T-helper 17 cell (primary cell): ENCODE results near the gene FBLN1. TPM values are rescaled to one million over a fixed set of nuclear protein-coding genes. Genes with fewer than 3 reads are reported as not detected.
A peak's percentile ranks its signal among the peaks of the same experiment; 100 is the strongest.
"Not testable (repeated sequence)": the region's sequence is repeated elsewhere in the genome, so short reads cannot be mapped to it uniquely, and the experiment has no call there.

Source experiments
- ATAC-seq: fragments of 150-1000 bp; cut with Tn5 transposase; 2 replicates; pipeline ENCODE4 v1.10.0; 2021; ENCODE audit warnings: mild to moderate bottlenecking, moderate library complexity
- DNase-seq, 3 donors: peaks; one replicate each; pipeline versions ENCODE4 v3.0.0 to v3.0.0-alpha.2; 2020 to 2021
- H3K9me3 ChIP-seq: one replicate; pipeline ENCODE4 v1.7.0; 2013; ENCODE audit warnings: low read length, mild to moderate bottlenecking; ENCODE audit not compliant: control insufficient read depth, poor library complexity, severe bottlenecking
- H3K27ac Mint-ChIP-seq: one replicate; pipeline ENCODE4 v1.8.0; 2022; ENCODE audit warnings: mild to moderate bottlenecking, moderate library complexity, mixed read lengths
- H3K27me3 Mint-ChIP-seq: one replicate; pipeline ENCODE4 v1.8.0; 2022; ENCODE audit warnings: mixed read lengths
- H3K36me3 Mint-ChIP-seq: one replicate; pipeline ENCODE4 v1.8.0; 2022; ENCODE audit warnings: low read depth, mixed read lengths
- H3K4me1 Mint-ChIP-seq: one replicate; pipeline ENCODE4 v1.8.0; 2022; ENCODE audit warnings: mild to moderate bottlenecking, mixed read lengths
- H3K4me3 Mint-ChIP-seq: one replicate; pipeline ENCODE4 v1.8.0; 2022; ENCODE audit warnings: mild to moderate bottlenecking, moderate library complexity, mixed read lengths
- total RNA-seq, 4 donors: library from RNA in 2 of 4; stranded (reverse) in 2 of 4; gene quantifications; one replicate each; pipeline ENCODE4 v1.2.3 and lab custom pipeline; 2022 to 2026

The FBLN1 gene
- total RNA-seq, 2 donors from 2014 or later = 0.34 to 0.90 TPM

DNA sequence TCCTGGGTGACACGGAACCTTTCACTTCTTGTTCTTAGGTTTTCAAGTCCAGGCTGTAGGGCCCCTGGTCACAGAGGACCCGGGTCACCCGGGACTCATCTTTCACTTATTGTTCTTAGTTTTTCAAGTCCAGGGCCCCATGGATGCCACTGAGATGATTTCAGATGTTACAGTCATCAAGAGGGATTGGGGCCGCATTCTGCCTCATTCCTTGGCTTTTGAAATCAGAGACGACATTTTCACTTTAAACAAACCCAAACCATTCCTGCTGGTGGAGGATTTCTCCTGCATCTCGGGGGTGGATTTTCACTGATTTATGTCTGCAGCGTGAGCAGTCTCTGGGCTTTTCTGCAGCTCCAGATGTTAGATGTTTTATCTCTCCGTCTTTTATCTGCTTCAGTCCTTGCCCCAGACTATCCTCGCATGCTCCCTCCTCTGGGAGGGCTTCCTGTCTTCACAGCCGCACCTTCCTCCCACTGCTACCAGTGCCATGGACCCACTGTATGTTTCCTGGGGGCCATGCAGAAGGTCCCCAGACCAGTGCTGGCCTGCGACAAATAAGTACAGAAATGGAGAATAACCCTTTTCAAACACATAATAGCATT lies 27.4 kb downstream of the FBLN1 start:
- H3K9me3 ChIP-seq = no peaks in the 10 kb centered on the region
- Mint-ChIP-seq H3K36me3 (no peaks in the 10 kb centered on the region), H3K27me3 (peaks cover 10% of the 10 kb centered on the region), H3K4me3 (no peak overlapping the region), H3K4me1 (peaks cover 5% of the 10 kb centered on the region), H3K27ac (no peak overlapping the region)
- DNase-seq = no peak
- no peak for ATAC-seq

DNA sequence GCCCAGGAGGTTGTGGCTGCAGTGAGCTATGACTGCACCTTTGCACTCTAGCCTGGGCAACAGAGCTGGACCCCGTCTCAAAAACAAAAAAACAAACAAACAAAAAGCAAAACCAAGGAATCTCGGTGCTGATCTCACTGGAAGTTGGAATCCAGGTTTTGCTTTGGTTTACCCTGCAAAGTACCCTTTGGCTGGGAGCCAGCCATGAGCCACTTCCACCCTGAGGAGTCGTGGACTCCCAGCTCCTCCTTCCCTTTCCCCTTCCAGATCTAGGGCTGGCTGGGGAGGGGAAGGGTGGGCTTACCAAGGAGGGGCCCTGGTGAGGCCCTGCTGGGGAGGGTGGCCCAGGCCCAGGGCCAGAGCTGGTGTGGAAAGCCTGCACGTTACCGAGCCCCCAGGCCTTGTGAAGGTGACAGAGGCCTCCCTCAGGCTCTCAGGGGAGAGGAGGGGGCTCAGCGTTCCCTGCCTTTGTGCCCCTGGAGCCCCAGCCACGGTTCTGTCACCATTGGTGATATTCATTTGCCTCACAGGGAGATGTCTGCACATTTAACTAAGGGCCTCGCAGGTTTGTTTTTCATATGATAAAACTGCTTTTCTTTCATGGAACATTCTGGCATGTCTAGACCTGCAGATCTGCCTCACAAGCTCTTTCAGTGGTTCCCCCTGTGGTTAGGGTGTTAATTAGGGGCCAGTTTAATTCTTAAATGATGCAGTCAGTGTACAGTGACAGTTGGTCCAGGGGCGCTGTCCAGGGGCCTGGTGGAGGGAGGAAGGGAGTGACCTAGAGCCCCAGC lies 29.0 kb downstream of the FBLN1 start:
- no peak overlapping the region for H3K4me3 Mint-ChIP-seq
- H3K36me3 Mint-ChIP-seq = no peaks in the 10 kb centered on the region
- H3K9me3 ChIP-seq = no peaks in the 10 kb centered on the region
- ATAC-seq (no peak), DNase-seq (no peak)
- no peak overlapping the region for H3K27ac Mint-ChIP-seq
- peaks cover 5% of the 10 kb centered on the region for H3K4me1 Mint-ChIP-seq
- H3K27me3 Mint-ChIP-seq = peaks cover 10% of the 10 kb centered on the region

DNA sequence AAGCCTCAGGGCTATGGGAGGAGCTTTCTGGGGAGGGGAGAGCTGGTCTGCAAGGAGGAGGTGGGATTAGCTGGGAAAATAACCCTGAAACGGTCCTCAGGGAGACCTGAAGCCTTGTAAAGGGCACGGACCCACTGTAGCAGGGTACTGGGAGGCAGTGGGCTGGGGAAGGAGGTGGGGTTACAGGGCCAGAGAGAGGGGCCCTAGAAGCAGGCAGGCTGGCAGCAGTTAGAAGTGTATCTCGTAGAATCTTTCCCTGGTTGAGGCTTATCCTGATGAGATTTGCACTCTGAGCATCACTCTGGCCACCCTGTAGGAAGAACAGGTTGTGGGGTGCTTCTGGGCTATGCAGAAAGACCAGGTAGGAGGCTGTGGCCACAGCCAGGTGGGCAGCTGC lies 29.6 kb downstream of the FBLN1 start:
- Mint-ChIP-seq H3K4me1 (peaks cover 5% of the 10 kb centered on the region), H3K4me3 (no peak overlapping the region), H3K36me3 (no peaks in the 10 kb centered on the region), H3K27me3 (peaks cover 10% of the 10 kb centered on the region), H3K27ac (no peak overlapping the region)
- ATAC-seq = no peak
- no peak for DNase-seq
- H3K9me3 ChIP-seq = no peaks in the 10 kb centered on the region

DNA sequence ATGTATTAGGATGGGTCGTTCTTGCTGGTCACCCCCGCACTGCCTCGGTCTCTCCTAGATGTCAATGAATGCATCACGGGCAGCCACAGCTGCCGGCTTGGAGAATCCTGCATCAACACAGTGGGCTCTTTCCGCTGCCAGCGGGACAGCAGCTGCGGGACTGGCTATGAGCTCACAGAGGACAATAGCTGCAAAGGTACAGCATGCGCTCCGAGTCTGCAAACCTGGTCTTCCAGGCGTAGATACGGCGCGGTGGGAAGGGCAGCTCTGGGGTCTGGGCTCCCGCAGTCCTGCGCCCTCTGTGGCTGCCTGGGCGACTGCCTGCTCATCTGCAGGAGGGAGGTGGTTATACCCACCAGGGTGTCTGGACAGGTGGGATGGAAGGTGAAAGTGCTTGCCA lies 31.0 kb downstream of the FBLN1 start:
- ATAC-seq (no peak), DNase-seq (no peak)
- H3K9me3 ChIP-seq = no peaks in the 10 kb centered on the region
- peaks cover 12% of the 10 kb centered on the region for H3K27me3 Mint-ChIP-seq
- no peak overlapping the region for H3K4me3 Mint-ChIP-seq
- H3K4me1 Mint-ChIP-seq = peaks cover 5% of the 10 kb centered on the region
- H3K36me3 Mint-ChIP-seq = no peaks in the 10 kb centered on the region
- no peak overlapping the region for H3K27ac Mint-ChIP-seq

DNA sequence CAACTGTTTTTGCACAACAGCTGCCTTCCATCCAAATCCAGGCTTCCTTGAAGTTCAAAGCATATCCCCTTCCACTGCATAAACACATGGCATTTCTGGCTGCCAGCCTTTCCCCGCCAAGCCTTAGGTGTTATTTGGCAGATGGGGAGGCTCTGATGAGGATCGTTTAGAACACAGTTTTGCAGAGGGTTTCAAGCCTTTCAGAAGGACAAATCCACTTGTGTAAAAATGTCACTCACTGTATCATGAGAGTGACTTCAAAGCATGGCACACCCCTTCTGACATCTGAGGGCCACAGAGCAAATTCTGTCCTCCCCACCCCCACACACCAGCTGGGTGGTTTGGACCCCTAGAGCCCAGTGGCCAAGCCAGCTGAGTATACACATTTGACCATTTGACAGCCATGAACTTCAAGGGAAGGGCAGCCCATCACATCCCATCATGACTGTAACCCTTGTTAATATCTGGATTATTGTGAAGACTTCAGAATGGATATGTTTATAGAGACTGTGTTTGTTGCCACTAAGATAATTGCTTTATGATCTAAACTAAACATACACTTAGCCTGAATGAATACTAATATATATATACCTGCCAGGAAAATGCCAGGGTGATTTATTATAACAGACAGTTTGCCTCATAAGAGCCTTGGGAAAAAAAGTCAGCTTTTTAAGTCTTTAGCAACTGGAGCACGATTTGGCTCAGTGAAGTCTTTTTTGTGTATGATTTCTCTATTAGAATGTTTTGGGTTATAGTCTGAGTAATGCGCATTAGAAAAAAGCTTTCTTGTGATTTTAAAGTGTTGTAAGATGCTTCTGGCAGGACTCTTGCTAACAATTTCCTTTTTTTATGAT lies 31.9 kb downstream of the FBLN1 start:
- ATAC-seq (no peak), DNase-seq (no peak)
- no peak overlapping the region for H3K27ac Mint-ChIP-seq
- no peak overlapping the region for H3K4me3 Mint-ChIP-seq
- no peaks in the 10 kb centered on the region for H3K36me3 Mint-ChIP-seq
- H3K4me1 Mint-ChIP-seq = peaks cover 5% of the 10 kb centered on the region
- H3K27me3 Mint-ChIP-seq = peaks cover 12% of the 10 kb centered on the region
- H3K9me3 ChIP-seq = no peaks in the 10 kb centered on the region

DNA sequence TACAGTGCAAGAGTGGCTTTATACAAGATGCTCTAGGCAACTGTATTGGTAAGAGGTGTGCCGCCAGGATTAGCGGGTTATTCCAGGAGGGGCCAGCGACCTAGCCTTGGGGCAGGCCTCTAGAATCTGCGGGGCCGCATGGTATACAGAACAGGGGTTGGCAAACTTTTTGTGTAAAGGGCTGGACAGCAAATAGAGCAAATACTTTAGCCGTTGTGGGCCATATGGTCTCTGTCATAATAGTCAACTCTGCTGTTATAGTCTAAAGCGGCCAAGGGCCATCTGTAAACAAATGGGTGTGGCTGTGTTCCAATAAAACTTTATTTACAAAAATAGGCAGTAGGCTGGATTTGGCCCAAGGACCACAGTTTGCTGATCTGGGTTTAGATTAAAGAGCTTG lies 32.6 kb downstream of the FBLN1 start:
- ATAC-seq (no peak), DNase-seq (no peak)
- no peaks in the 10 kb centered on the region for H3K9me3 ChIP-seq
- H3K36me3 Mint-ChIP-seq = no peaks in the 10 kb centered on the region
- no peak overlapping the region for H3K27ac Mint-ChIP-seq
- H3K4me3 Mint-ChIP-seq = no peak overlapping the region
- H3K27me3 Mint-ChIP-seq = peaks cover 15% of the 10 kb centered on the region
- peaks cover 4% of the 10 kb centered on the region for H3K4me1 Mint-ChIP-seq

DNA sequence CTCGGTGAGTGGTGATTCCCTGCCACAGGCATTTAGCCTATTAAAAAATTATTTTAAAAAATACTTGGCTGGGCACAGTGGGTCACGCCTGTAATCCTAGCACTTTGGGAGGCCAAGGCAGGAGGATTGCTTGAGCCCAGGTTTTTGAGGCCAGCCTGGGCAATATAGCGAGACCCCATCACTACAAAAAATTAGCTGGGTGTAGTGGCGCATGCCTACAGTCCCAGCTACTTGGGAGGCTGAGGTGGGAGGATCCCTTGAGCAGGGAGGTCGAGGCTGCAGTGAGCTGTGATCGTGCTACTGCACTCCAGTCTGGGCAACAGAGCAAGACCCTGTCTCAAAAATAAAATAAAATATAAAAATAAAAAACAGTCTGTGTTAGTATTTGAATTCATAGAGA lies 33.2 kb downstream of the FBLN1 start:
- H3K9me3 ChIP-seq, H3K4me1 Mint-ChIP-seq, H3K4me3 Mint-ChIP-seq, ATAC-seq, H3K27ac Mint-ChIP-seq, H3K36me3 Mint-ChIP-seq, DNase-seq: not testable (repeated sequence)
- H3K27me3 Mint-ChIP-seq = peaks cover 16% of the 10 kb centered on the region

DNA sequence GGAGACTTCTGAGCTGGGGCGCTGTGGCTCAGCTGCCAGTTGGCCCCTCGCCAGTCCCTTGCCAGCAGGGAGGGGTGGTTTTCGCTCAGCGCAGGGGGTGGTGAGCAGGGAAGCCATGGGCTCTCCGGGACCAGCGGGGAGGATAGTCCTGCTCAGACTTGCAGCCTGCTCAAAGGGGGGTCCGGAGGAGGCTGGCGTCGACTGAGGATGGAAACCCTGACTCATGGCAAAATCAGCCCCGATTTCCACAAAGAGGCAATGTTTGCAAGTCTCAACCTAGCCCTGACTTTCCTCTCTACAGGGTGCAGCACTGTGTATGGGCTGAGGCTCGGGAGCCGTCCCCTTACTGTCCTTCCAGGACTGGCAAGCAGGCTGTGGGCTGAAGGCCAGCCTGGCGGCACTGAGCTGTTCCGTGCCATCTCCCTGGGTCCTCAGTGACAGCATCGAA lies 35.1 kb downstream of the FBLN1 start:
- Mint-ChIP-seq H3K27me3 (peaks cover 31% of the 10 kb centered on the region), H3K36me3 (no peaks in the 10 kb centered on the region)

DNA sequence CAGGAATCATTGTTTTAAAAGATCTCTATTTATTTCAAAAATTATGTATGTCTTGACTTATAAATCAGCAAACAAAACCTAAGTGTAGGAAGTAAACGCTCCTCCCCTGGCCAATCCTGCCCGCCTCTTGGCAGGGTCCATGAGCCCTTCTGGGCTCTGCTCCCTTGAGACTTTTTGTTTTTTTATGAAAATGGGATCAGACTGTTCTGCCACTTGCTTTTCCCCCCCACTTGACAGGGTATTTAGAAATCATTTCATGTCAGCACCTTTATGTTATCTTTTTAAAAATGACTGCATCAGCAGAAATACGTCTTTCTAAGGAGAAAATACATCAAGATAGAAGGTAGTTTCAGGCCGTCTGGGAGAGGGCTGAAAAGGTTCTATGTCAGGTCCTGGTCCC lies 35.6 kb downstream of the FBLN1 start:
- H3K27me3 Mint-ChIP-seq = peaks cover 31% of the 10 kb centered on the region
- ATAC-seq (no peak), DNase-seq (no peak)
- H3K27ac Mint-ChIP-seq = peak overlapping the region; percentile 57
- peaks cover 2% of the 10 kb centered on the region for H3K4me1 Mint-ChIP-seq
- no peak overlapping the region for H3K4me3 Mint-ChIP-seq
- no peaks in the 10 kb centered on the region for H3K9me3 ChIP-seq
- H3K36me3 Mint-ChIP-seq = no peaks in the 10 kb centered on the region

More for the DNA sequence above, 35.1 kb downstream of the FBLN1 start:
- H3K9me3 ChIP-seq = no peaks in the 10 kb centered on the region
- H3K4me1 Mint-ChIP-seq = peaks cover 2% of the 10 kb centered on the region
- no peak for DNase-seq
- no peak overlapping the region for H3K4me3 Mint-ChIP-seq
- H3K27ac Mint-ChIP-seq = peak overlapping the region; percentile 57
- ATAC-seq = no peak

DNA sequence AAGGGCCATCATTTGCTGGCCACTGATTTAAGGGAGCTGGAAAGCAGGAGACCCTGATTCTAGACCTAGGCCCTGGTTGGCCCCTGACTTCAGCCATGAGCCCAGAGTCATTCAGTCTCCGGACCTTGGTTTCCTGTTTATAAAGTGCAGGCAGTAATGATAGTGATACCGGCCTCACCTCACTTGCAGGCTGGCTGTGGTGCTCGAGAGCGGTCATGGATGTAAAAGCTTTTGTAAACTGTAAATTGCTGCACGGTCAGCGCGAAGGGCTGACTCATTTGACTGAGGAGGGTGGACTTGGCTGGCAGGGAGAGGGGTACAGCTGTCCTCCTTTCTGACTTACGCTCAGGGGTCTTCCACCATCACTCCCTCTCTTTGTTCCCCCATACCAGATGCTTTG lies 37.4 kb downstream of the FBLN1 start:
- no peak for ATAC-seq

DNA sequence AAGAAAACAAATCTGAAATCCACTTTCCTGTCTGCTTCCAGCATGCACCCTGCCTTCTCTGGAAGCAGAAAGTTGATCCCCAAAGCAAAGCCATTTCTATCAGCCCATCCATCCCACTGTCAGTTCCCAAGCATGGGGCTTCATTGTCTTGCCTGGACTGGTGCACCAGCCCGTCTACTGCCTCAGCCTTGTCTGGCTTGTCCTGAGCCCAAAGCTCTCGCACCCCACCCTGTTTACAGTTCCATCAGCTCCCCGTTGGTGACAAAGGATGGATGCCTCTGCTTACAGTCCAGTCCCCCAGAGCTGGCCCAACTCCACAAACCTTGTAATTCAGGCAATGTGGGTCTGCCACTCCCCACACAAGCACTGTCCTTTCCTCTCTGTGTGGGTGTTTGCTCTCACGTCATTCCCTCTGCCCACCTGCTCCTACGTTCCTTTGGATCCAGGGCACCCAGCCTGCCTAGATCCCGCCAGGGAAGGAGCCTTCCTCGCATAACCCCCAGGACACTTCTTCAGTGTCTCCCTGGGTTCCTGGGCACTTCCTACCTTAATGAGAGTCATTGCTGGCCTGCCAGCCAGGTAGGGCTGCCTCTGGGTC lies 38.8 kb downstream of the FBLN1 start:
- ATAC-seq (no peak), DNase-seq (no peak)
- Mint-ChIP-seq H3K4me1 (peaks cover 4% of the 10 kb centered on the region), H3K27me3 (peaks cover 31% of the 10 kb centered on the region), H3K36me3 (no peaks in the 10 kb centered on the region), H3K27ac (no peak overlapping the region), H3K4me3 (no peak overlapping the region)
- H3K9me3 ChIP-seq = no peaks in the 10 kb centered on the region

More for the DNA sequence above, 37.4 kb downstream of the FBLN1 start:
- H3K9me3 ChIP-seq = no peaks in the 10 kb centered on the region
- no peak for DNase-seq
- Mint-ChIP-seq H3K27ac (no peak overlapping the region), H3K27me3 (peaks cover 31% of the 10 kb centered on the region), H3K36me3 (no peaks in the 10 kb centered on the region), H3K4me3 (no peak overlapping the region), H3K4me1 (peaks cover 2% of the 10 kb centered on the region)

DNA sequence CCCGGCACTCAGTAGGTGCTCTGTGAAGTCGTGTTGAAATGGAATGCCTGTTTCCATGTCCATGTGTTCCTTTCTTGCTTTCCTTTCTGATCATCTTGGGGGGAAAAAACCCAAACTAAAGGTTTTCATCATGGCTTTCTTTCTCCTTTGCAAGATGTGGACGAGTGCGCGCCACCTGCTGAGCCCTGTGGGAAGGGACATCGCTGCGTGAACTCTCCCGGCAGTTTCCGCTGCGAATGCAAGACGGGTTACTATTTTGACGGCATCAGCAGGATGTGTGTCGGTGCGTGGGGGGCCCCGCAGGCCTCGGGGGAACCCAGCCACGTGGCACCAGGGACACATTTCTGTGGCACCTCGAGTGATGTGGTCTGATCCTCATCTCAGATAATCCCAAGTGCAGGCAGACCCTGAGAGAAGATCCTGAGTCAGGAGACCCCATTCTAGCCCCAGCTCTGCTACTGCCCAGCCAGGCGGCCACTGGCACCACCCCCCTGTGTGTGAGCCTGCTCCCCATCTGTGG lies 39.4 kb downstream of the FBLN1 start:
- H3K9me3 ChIP-seq = no peaks in the 10 kb centered on the region
- Mint-ChIP-seq H3K36me3 (no peaks in the 10 kb centered on the region), H3K4me3 (no peak overlapping the region), H3K27me3 (peaks cover 31% of the 10 kb centered on the region), H3K4me1 (peaks cover 4% of the 10 kb centered on the region), H3K27ac (no peak overlapping the region)
- no peak for ATAC-seq
- DNase-seq = no peak

DNA sequence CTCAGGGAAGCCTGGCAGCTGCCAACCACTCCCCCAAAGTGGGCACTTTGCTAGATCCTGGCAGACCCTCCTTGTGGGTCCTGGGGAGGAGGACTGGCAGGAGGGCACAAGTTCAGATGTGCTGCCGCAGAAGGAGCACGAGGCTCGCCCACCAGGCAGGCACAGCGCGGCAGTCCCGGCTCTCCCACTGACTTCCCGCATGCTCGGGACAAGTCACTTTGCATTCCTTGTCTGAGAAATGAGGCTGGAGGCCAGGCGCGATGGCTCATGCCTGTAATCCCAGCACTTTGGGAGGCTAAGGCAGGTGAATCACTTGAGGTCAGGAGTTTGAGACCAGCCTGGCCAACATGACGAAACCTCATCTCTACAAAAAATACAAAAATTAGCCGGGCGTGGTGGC lies 40.1 kb downstream of the FBLN1 start:
- H3K9me3 ChIP-seq, H3K27ac Mint-ChIP-seq, ATAC-seq, H3K36me3 Mint-ChIP-seq, DNase-seq, H3K4me1 Mint-ChIP-seq, H3K4me3 Mint-ChIP-seq: not testable (repeated sequence)
- peaks cover 31% of the 10 kb centered on the region for H3K27me3 Mint-ChIP-seq
